SHP77 (cell line): ENCODE data around the gene SYNCRIP.
"Not testable (repeated sequence)": the region's sequence is repeated elsewhere in the genome, so short reads cannot be mapped to it uniquely, and the experiment has no call there.

Experiments
- DNase-seq, 2 experiments: peaks; one replicate each; lab custom pipeline; 2025; lab: John Stamatoyannopoulos, UW

SYNCRIP gene

DNA sequence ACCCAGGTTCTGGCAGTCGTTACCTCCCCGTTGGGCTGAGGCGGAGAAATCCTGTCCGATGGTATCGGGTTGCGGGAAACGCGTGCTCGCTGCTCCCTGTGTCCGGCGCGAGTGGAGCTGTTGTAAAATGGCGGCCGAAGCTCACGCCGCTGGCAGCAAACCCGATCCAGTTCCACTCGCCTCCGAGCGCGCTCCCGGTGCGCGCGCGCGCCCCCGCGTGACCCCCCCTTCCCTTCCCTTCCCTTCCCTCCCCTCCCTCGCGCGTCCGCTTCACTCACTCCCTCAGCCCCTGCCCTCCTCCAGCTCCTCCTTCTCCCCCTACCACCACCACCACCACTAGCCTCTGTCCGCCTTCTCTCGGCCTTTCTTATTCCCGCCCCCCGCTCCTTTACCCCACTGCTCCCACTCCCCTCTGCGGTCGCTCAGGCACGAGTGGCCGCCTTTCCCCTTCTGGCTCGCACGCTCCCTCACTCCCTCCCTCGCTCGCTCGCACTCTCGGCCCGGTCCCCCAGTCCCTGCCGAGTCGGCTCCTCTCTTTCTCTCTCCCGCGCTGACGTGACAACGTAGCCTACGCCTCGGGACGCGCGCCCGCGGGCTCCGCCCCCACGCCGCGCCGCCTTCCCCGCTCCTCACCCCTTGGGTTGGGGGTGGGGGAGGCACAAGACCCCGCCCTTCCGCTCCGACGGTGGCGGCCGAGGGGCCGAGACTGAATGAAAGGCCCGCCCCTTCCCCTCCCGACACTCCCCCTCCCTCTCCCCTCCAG, at the start of gene SYNCRIP:
SYNCRIP (minus strand) TSS at position 113 of the 763 bp plus-strand sequence. CDS start 1,447 bp downstream, outside the sequence.
- DNase-seq: peak; percentile 93 to 95

DNA sequence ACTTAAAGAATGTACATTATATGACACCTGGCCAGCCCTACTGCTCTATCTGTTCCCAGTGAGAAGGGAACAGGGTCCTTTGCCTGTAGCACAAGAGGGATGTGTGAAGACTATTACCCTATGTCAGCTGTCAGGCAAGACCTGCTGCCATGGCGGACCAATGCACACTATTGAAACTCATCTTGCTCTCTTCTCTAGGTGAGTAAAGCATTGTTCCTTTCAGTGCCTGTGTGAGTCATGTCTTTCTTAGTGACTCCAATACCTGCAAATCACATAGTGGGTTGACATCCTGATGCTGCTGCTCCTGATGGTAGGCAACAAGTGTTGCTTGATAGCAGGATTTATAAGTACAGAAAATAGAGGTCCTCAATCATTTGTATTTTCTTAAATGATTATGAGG, 48.8 kb upstream of the SYNCRIP start:
- DNase-seq: no peak

DNA sequence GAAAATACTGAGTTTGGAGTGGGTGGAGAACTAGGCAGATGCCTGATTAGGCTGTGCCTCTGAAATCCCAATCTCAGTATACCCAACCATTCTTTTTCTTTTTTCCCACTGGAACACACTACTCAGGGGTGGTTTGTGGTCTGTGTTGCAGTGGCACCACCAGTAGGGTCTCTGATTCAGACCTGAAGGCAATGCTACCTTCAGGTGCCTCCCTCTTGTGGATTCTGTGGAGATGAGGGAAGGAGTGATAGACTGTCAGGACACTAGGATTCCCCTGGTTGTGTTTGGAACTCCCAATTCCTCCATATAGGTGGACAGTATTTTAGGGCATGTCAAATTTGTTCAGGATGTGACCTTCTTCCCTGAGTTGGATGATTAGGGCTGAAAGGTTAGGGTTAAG, 47.4 kb upstream of the SYNCRIP start:
- no peak for DNase-seq

DNA sequence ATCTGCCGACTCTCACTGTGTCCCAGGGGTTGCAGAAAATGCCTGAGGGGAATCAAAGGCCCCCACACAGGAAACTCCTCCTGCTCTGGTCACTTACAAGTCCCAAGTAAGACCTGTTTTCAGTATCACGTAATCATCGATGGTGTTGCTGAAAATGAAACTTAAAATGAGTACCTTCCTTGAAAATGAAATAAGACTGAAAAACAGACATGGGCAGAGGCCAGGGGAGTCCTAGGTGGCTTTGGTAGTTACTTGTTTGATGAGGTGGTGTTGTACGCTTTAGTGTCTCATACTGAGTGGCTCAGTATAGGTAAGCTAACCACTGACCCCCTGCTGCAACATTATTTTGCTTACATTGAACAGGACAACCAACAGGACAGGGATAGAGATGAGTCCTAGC, 43.0 kb upstream of the SYNCRIP start:
- no peak for DNase-seq

DNA sequence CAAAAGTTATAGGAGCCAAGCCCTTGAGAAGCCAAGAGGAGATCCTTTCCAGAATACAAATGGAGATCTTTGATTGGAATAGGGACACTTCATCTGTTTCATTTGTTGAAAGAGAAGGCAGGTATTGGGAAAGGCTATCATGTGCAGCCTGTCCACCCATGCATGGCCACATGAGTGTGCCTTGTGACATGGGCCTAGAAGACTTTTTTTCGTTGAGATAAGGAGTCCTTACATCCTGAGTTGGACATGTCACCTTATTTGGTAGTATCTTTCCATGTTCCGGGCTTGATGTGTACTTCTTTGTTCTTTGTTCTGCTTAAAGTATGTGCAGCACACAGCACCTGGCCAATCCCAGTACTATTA, 42.1 kb upstream of the SYNCRIP start:
- no peak for DNase-seq

DNA sequence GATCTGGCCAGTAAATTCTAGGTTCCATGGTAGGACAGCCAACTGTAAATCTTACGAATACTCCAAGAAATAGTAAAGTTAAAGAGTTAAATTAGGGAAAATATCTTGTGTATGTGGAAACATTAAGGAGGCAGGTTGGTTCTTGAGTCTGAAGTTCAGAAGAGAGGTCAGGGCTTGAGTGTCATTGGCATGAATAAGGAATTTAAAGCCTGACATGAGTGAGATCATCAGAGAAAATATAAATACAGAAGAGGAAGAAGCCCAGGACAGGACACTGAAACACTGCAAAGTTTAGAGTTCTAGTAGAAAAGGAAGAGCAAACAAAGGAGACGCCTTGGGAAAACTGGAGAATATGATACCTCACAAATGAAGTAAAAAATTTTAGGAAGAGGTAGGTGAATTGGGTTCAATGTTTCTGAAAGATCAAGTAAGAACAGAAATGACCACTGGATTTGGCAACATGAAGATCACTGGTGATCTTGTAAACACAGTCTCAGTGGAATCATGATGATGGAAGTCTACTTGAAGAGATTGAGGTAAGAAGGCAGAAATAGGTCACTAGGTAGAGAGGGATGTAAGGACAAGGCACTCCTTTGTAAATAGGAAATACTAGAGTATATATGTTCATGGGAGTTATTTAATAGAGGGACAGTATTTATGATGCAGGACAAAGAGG, 41.6 kb upstream of the SYNCRIP start:
- no peak for DNase-seq

DNA sequence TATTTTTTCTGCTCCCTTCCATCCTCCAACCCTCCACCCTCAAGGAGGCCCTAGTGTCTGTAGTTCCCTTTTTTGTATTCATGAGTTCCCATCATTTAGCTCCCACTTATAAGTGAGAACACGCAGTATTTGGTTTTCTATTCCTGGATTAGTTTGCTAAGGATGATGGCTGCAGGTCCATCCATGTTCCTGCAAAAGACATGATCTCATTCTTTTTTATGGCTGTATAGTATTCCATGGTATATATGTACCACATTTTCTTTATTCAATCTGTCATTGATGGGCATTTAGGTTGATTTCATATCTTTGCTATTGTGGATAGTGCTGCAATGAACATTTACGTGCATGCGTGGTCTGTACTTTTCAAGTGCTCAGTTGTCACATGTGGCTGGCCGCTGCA, 39.2 kb upstream of the SYNCRIP start:
- not testable (repeated sequence) for DNase-seq

DNA sequence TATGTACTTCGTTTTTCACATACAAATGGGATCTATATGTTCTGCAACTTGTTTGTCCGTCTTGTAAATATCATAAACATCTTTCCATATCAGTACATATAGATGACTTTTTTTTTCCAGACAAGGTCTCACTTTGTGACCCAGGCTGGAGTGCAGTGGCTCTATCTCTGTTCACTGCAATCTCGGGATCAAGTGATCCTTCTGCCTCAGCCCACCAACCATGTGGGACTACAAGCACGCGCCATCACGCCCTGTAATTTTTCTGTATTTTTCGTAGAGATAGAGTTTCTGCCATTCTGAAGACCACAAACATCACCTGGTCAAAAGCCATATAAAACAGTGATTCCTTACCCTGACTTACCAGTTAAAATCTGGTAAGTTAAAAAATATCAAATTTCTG, 37.7 kb upstream of the SYNCRIP start:
- DNase-seq: no peak

DNA sequence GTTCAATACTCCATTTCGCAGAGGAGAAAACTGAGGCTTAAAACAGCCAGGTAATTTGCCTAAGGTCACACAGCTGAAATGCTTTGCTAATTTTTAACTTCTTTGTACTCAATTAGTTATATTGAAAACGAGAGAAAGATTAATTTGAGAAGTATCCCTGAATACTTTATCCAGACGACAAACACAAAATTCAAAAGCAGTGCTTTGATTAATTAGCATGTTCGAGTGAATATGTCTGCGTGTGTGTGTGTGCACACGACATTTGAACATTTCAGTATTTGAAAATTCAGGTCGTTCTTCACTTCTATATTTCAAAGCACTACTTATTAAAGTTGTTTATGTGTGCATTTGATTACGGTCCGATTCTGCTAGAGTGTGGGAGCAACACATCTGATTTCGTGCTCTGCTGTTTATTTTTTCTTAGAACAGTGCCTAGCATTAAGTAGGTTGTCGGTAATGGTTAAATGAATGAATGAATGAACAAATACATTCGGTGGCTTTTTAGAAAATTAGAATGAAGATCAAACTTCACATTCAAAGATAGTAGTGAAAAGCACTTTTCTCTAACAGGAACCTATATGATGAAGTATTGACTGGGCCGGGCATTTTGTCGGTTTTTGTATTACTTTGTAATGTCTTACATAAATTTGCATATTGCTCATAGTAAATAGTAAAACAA, 36.9 kb upstream of the SYNCRIP start:
- no peak for DNase-seq

DNA sequence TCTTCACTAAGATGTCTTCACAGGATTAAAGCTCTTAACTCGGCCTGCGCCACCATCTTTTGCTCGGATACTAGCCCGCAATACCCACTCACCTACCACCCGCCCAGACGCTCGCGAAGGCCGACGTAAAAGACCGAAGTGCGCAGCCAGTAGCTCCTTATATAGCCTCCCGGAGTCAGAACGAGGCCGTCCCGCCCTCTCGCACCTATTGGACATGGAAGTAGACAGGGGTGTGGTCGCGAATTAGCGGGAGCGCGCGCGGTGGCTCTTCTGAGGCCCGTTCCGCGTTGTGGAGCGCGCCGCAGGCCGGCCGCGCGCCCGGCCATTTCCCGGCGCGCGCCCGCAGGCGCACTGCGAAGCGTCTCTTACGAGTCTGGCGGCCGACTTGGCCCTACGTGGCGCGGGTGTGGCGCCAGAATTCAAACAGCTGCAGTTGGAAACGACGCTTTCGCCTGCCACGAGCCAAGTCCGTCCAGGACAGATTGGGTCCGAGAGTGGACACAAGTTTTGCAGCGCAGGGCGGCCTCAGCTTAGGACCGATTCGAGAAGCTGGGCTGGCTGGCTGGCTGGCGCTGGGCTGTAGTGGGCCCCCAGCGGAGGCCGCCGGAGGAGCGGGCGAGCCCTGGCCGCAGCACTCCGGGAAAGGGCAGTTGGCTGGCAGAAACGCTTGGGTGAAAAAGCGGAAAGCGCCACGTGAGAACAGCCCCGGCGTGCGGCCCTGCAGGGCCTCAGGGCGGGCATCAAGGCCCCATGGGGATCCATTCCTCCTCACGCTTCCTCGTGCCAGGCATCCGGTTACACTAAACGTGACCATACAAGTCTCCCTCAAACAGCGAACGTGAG, 36.1 kb upstream of the SYNCRIP start:
- DNase-seq: peak; percentile 95 to 97

DNA sequence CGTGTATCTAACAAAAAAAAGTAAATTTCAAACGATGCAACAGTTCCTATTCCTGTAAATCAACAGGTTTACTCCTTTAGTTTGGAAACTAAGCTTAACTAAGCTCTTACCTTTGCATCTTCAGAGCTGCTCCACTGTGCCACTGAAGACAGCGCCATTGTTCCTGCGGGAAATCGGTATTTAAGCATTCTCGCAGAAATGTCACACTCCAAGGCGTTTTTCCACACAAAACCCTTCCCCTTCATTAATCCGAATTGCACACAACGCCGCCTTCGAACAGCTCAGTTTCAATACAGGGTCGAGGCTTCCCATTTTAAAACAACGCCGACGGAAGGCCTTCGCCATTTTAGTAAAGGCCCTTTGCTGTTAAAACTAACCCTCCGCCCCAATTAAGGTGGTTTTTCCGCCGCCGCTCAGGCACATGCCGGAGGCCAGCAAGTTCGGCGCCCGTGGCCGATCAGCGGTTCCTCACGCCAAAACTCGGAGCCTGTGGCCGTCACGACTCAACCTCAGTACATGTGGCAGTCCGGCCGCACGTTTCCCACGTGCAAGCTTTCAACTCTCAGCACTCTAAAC, 35.4 kb upstream of the SYNCRIP start:
- DNase-seq: no peak

DNA sequence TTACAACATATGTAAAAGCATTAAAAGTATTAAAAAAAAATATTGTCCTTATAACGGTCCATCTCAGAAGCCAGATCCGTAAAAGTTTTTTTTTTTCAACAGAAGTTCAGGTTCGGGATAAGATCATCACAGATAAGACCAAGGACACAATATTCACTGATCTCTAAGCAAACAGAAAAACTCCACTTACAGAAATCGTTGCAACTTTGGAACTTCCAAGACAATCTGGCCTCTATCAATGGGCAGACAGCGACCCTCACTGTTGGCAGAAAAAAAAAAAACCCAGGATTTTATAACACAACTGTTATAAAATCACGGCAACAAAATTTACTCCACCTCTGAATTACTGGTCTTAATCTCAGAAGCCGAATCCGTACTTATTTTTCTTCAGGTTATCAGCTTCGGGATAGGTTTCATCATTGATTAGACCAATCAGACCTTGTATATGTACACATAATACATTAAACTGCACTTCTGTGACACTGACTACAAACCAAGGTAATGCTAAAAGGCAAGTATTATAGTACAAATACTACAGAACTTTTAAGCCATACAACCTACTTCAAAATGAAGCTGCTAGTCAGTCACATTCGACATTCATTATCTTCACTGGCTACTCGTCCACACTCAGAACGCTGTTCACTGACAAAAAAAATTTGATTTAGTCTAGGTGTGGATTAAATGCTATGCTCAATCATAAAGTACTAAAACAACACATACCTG, 34.7 kb upstream of the SYNCRIP start:
- DNase-seq: no peak

DNA sequence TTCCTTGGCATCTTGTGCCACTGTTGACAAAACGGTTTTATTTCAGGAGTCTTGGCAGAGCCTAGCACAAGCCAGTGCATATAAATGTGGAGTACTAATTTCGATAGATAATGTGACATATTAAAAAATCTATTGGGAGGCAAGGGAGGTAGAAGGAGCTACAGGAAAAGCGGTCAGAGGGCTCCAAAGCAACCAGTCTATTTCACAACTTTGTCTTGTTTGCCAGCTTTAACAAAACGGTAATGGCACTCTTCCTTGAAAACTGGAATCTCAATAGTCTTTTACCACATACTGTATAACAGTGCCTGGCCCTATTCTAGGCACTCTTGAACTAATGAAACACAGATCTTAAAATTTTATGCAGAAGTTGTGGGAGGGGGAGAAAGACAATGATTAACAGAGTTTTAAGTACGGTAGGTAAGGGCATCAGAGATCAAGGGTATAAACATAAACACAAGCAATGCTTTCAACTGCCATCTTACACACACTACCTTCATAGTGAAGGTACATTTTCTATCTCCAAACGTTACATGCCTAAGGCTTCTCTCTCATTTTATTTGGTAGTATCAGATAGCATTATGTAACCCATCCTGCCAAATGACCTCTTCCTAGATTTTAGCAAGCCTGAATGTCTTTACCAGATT, 33.5 kb upstream of the SYNCRIP start:
- no peak for DNase-seq

DNA sequence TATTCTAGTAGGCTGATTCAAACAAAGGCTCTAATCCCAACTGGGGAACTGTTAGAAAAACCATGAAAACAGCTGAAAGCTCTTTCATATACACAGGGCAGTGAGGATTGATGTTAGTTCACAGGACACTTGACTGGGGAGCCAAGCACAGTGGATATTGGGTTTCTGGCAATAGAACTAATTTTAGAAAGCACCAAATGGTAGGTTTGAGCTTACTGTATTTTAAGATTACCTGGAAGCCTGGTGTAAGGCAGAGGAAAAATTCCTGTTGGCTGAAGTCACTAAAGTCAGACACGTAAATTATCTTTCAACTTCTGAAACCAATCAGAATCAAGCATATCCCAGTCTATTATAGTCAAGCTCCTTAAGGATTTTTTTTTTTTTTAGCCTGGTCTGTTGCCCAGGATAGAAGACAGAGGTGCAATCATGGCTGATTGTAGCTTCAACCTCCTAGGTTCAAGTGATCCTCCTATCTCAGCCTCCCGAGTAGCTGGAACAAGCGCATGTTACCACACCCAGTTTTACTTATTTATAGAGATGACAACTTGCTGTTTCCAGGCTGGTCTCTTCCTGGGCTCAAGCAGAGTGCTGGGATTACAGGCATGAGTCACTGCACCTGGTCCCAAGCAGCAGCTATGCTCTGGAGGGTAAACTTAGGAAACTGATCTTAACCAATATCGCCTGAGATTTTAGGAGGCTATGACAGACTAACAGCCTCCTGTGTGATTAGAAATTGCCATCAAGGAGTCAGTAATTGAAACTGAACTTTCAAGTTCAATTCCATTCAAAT, 32.5 kb upstream of the SYNCRIP start:
- DNase-seq: no peak

DNA sequence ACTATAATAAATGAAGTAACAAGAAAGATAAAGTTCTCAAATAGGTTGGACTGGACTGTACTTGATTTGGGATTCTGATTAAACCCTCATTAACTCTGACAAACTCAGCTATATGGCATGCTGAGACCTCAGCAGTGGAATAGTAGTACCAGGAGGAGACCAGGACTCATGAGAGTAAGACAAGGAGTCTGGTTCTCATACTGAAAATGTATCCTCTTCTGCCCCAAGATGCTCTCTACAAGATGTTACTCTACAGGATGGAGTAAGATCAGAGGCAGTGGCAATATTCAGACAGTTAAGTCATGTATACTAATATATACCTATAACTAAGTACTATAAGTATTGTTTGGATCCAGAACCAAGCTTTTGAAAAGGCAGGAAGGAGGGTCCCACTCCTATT, 31.9 kb upstream of the SYNCRIP start:
- DNase-seq: no peak

DNA sequence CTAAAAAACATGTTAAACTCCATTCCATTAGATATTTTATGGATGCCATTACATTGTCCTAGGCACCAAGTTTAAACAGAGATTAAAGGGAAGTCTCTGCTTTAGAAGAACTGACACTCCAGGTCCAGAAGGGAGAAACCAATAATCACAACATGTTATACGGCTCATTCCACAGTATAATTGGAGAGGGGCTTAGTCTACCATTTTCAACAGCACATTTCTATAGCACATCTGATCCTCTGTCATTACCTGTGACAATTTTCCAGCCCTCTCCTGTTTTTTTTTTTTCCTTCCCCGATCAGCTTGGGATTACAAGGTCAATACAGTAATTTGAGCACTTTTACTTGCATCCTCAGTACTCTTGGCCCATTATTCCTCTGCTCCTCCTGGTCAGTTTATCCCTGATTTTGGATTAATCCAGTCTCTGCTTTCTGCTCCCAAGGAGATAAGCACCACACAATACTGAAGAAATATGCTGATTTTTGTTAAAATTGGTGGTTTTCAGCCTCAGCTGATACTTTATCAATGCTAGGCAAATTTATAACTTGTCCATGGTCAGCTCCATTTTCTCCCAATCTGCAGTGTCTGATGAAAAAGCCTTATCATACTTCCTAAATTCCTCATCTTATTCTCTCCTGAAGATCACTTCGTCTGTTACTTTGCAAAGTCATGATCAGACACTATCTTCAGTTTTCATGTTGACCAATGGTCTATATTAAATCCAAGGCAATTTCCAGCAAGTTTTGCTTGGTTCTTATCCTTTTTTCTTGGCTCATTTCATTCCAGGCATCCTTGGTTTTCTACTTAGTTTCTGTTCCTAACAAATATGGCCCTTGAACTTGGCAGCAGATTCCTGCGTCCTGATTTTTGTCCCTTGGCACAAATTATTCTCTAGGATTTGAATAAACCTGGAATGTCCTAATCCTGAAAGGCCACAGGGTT, 30.8 kb upstream of the SYNCRIP start:
- no peak for DNase-seq

DNA sequence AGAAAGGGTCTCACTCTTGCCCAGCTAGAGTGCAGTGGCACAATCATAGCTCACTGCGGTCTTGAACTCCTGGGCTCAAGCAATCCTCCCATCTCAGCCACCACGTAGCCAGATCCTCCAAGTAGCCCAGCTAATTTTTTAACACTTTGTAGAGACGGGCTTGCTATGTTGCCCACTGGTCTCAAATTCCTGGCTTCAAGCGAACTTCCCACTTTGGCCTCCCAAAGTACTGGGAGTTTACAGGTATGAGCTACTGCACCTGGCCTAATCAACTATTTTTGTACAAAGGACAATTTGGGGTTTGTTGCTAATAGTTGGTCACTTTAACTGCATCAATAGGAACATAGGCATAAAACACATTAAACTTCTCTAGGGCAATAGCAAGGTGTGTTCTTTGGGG, 29.9 kb upstream of the SYNCRIP start:
- no peak for DNase-seq

DNA sequence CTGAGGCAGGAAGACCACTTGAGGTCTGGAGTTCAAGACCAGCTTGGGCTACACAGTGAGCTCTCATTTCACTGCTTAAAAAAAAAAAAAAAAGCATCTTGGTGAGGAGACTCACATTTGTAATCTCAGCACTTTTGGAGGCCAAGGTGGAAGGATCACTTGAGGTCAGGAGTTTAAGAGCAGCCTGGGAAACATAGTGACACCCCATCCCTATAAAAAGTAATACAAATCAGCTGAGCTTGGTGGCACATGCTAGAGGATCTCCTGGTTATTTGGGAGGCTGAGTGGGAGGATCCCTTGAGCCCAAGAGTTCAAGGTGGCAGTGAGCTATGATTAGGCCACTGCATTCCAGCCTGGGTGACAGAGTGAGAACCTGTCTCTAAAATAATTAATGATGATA, 29.4 kb upstream of the SYNCRIP start:
- DNase-seq: no peak

DNA sequence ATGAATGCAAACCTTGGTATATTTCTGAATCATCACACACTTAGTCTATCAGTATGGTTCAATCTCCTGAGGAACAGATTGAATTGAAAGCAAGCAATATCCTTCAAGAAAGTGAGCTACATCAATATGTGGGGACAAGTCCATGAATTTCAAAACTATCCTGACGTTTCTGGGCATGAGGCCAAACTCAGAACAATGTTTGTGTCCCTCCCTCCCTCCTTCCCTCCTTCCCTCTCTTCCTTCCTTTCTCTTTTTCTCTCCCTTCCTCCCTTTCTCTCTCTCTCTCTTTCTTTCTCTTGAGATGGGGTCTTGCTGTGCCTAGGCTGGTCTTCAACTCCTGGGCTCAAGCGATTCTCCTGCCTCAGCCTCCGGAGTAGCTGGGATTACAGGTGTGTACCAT, 27.9 kb upstream of the SYNCRIP start:
- no peak for DNase-seq
